GM12878 (cell line): ENCODE data around the gene BIVM.

Source experiments
- CREB1 ChIP-seq: IDR thresholded peaks from 2 replicates; pipeline ENCODE4 v1.6.1; 2012; ENCODE audit warnings: low read depth, mild to moderate bottlenecking, inconsistent platforms
- EZH2 ChIP-seq: IDR thresholded peaks from 2 replicates; pipeline ENCODE4 v1.6.1; 2012; ENCODE audit warnings: low read depth, mild to moderate bottlenecking, control low read depth, inconsistent platforms, low read length, borderline replicate concordance; ENCODE audit not compliant: control insufficient read depth
- IRF5 ChIP-seq: fragments of 450-650 bp; IDR thresholded peaks from 2 replicates; pipeline ENCODE4 v1.6.1; 2017; ENCODE audit warnings: borderline replicate concordance
- MTA3 ChIP-seq: IDR thresholded peaks from 2 replicates; pipeline ENCODE4 v1.6.1; 2012; ENCODE audit warnings: low read length, inconsistent platforms, borderline replicate concordance
- POLR2A ChIP-seq: IDR thresholded peaks from 2 replicates; pipeline ENCODE4 v1.6.1; 2011; ENCODE audit warnings: low read depth, mild to moderate bottlenecking, low read length
- YY1 ChIP-seq: IDR thresholded peaks from 2 replicates; pipeline ENCODE4 v1.6.1; 2011; ENCODE audit warnings: low read depth, mild to moderate bottlenecking, low read length
- ZNF24 ChIP-seq: fragments of 450-650 bp; IDR thresholded peaks from 2 replicates; pipeline ENCODE4 v1.6.1; 2017; ENCODE audit warnings: antibody characterized with exemption, mild to moderate bottlenecking
- TF ChIP-seq, protein P1 (sequence below), 3 experiments: IDR thresholded peaks in 2 of 3; conservative IDR thresholded peaks in 1 of 3; 2 replicates each; pipeline ENCODE4 v1.5.1; 2011; ENCODE audit warnings: low read depth in 3 of 3, low read length in 3 of 3, mild to moderate bottlenecking in 3 of 3, control low read depth in 2 of 3, moderate library complexity in 2 of 3, inconsistent platforms in 1 of 3, mixed read lengths in 1 of 3; ENCODE audit not compliant: control insufficient read depth in 2 of 3, insufficient read depth in 1 of 3; ENCODE audit errors: extremely low read depth in 1 of 3
- TF ChIP-seq, protein P2 (sequence below): fragments of 450-650 bp; IDR thresholded peaks from 2 replicates; pipeline ENCODE4 v1.6.1; 2017; ENCODE audit warnings: mild to moderate bottlenecking

DNA sequence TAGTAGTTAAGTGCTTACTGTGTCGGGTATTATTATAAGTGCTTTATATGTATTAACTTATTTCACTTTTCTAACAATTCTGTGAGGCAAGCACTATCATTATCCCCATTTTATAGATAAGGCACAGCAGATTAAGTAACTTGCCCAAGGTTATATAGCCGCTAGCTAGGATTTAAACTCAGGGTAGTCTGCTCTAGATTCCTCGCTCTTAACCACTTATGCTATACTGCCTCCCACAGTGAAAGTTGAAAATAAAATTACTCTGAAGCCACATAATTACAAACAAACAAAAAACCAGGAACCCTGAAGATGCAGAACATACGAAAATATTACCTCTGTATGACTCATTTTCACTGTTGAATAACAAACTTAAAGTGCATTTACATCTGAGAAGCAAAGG lies 29.2 kb upstream of the BIVM start:
- TF ChIP-seq, protein P1, sequence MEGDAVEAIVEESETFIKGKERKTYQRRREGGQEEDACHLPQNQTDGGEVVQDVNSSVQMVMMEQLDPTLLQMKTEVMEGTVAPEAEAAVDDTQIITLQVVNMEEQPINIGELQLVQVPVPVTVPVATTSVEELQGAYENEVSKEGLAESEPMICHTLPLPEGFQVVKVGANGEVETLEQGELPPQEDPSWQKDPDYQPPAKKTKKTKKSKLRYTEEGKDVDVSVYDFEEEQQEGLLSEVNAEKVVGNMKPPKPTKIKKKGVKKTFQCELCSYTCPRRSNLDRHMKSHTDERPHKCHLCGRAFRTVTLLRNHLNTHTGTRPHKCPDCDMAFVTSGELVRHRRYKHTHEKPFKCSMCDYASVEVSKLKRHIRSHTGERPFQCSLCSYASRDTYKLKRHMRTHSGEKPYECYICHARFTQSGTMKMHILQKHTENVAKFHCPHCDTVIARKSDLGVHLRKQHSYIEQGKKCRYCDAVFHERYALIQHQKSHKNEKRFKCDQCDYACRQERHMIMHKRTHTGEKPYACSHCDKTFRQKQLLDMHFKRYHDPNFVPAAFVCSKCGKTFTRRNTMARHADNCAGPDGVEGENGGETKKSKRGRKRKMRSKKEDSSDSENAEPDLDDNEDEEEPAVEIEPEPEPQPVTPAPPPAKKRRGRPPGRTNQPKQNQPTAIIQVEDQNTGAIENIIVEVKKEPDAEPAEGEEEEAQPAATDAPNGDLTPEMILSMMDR (IDR thresholded peaks at IDR 0.05 in 2 of 3, conservative IDR thresholded peaks at IDR 0.05 in 1 of 3; ENCODE audit: control insufficient read depth in 2 of 3, extremely low read depth in 1 of 3, insufficient read depth in 1 of 3, low read depth in 3 of 3, low read length in 3 of 3) = peak in 1 of 3 experiments; percentile 7; a peak in 1 of 6 replicates
- TF ChIP-seq, protein P2, sequence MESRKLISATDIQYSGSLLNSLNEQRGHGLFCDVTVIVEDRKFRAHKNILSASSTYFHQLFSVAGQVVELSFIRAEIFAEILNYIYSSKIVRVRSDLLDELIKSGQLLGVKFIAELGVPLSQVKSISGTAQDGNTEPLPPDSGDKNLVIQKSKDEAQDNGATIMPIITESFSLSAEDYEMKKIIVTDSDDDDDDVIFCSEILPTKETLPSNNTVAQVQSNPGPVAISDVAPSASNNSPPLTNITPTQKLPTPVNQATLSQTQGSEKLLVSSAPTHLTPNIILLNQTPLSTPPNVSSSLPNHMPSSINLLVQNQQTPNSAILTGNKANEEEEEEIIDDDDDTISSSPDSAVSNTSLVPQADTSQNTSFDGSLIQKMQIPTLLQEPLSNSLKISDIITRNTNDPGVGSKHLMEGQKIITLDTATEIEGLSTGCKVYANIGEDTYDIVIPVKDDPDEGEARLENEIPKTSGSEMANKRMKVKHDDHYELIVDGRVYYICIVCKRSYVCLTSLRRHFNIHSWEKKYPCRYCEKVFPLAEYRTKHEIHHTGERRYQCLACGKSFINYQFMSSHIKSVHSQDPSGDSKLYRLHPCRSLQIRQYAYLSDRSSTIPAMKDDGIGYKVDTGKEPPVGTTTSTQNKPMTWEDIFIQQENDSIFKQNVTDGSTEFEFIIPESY = no peak
- TF ChIP-seq ZNF24 = no peak
- no peak for TF ChIP-seq YY1
- no peak for TF ChIP-seq MTA3
- no peak for TF ChIP-seq IRF5
- TF ChIP-seq POLR2A = no peak
- no peak for TF ChIP-seq CREB1
- TF ChIP-seq EZH2 = no peak
